Measurements from ENCODE around the gene LLCFC1.

GRCh38 chr7:142933624-142934023 is 5.7 kb upstream of the LLCFC1 start, which contains the start of gene TRPV5:
- TF ChIP-seq PATZ1 (CRISPR knock-in tag; IDR thresholded peaks at IDR 0.05; ENCODE audit: borderline replicate concordance): no peak
- TF ChIP-seq ARNTL (CRISPR knock-in tag; IDR thresholded peaks at IDR 0.05; ENCODE audit: borderline replicate concordance, low read depth): no peak
- TF ChIP-seq BACH2 (CRISPR knock-in tag; IDR thresholded peaks at IDR 0.05; ENCODE audit: borderline replicate concordance): no peak
- TF ChIP-seq ZC3H10 (CRISPR knock-in tag; IDR thresholded peaks at IDR 0.05): no peak
- no peak for TF ChIP-seq OSR1 (CRISPR knock-in tag; IDR thresholded peaks at IDR 0.05)
